ENCODE data around the gene BTRC.

- TF ChIP-seq STAT6 (CRISPR knock-in tag; conservative IDR thresholded peaks at IDR 0.05; ENCODE audit: low read depth) (no peak), TEAD1 (CRISPR knock-in tag; IDR thresholded peaks at IDR 0.05) (no peak), CTCF (IDR thresholded peaks at IDR 0.05) (no peak), ETV6 (CRISPR knock-in tag; IDR thresholded peaks at IDR 0.05) (no peak), FOXJ3 (CRISPR knock-in tag; IDR thresholded peaks at IDR 0.05; ENCODE audit: borderline replicate concordance) (no peak), MLX (CRISPR knock-in tag; IDR thresholded peaks at IDR 0.05) (no peak), MAX (CRISPR knock-in tag; IDR thresholded peaks at IDR 0.05) (no peak), CREB1 (CRISPR knock-in tag; IDR thresholded peaks at IDR 0.05) (no peak)
Measured at GRCh38 chr10:101428036-101428435, 74.1 kb downstream of the BTRC start.
